Activated naive CD4-positive, alpha-beta T cell treated with anti-CD3 and anti-CD28 coated beads, Interleukin-2, amount 50 U/mL, for 16 hours (primary cell): ENCODE results near the gene COMMD9.
"Not testable (repeated sequence)": the region's sequence is repeated elsewhere in the genome, so short reads cannot be mapped to it uniquely, and the experiment has no call there.

Source experiments
- DNase-seq: peaks from one replicate; pipeline ENCODE4 v3.0.0-alpha.2; 2020

Gene COMMD9

GRCh38 chr11:36289226-36289852, at the start of gene COMMD9:
TSS of gene COMMD9 (minus strand) at chr11:36289424. CDS start at chr11:36289412, 12 bp downstream.
- peak; percentile 93 for DNase-seq

- DNase-seq = no peak
Observed at GRCh38 chr11:36333897-36334296, 44.7 kb upstream of the COMMD9 start.

- DNase-seq = no peak
Observed at GRCh38 chr11:36333468-36333867, 44.2 kb upstream of the COMMD9 start.

DNA sequence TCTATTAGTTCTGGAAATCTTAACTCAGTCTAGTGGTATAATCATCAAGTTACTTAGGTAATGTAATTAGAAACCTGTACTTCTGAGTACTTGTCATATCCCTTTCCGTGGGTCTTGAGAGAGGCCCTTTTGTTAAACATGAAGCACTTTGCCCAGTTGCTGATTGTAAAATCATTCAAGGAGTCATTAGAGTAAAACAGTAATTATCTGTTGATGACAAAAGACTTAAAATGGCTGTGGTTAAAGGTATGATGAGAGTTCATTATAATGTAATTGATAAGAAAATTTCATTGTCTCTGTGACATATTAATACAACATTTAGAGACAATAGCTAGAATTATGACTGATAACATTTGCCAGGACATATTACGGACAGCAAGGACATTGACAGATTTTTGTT, 41.2 kb upstream of the COMMD9 start:
- DNase-seq = no peak

DNA sequence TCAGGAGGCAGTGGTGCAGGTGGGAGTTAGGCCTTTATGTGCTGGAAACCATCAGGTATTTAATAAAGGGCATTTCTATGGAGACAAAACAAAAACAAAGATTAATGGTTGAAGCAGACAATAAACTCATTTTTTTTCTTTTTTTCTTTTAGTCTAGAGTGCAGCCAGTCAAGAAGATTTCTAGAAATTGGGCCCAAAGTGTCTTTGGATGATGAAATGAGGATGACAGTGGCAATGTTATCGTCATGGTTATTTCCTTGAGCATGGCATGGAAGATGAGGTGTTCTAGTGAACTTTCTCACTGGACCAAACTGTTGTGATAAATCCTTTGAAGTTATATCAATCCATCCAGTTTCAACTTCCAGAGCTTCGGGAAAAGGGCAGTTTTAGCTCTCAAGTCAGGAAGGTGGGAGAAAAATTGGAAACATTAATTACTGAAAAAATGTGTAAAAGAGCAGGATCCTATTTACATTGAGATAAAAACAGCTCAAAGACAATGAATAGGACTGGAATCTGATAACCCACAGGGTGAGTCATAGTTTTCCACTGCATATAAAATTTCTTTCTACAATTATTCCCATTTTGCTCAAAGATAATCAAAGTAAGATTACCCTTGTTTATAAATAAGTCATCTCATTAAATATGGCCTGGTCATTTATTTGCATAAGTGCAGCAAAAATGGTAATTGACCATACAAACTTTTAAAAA, 39.9 kb upstream of the COMMD9 start:
- DNase-seq = no peak

DNA sequence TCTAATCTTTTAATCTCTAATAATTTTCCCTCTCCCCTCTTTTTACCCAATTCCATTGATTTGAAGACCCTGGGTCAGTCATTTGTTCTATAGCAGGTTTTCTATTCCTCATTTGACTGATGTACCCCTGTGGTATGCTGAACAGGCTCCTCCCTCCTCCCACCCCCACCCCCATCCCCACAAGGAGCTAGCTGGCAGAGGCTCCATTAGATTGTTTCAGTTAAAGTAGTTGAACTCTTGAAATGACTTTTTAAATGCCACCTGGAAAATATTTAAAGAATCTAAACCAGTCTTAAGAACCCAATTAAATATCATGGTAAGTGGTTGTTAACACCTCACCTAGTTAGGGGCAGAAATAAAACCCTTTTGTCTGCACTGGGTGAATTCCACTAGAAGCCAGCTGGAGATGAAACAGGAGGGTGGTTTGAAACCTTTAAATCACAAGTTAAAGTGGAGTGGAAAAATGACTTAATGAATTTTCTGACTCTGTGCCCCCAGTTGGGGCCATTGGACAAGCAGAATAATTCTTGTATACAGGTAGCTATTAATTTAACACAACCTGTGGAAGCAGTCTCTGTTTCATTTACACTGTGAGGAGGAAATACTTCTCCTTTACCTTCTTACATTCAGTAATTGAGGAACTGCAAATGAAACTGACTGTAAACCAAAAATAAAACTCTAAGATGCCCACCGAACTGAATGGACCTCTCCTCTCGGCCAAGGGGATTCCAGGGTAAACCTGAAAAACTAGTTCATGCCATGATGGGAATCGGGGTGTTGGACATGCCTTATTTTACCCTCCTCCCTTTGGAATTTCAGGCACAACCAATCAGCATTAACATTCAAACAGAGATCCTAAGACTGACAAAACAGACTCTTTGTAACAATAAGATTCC, 37.5 kb upstream of the COMMD9 start:
- no peak for DNase-seq

DNA sequence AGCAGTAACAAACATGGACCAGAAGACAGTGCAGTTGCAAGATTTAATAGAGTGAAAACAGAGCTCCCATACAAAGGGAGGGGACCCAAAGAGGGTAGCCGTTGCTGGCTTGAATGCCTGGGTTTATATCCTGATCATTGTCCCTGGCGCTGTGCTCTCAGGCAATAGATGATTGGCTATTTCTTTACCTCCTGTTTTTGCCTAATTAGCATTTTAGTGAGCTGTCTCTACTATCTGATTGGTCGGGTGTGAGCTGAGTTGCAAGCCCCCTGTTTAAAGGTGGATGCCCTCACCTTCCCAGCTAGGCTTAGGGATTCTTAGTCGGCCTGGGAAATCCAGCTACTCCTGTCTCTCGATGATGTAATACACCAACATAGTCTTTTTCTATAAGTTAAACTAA, 36.2 kb upstream of the COMMD9 start:
- not testable (repeated sequence) for DNase-seq

- not testable (repeated sequence) for DNase-seq
Observed at GRCh38 chr11:36324956-36325355, 35.7 kb upstream of the COMMD9 start.

GRCh38 chr11:36317992-36318391, 28.8 kb upstream of the COMMD9 start:
- no peak for DNase-seq

- no peak for DNase-seq
Observed at GRCh38 chr11:36316049-36316448, 26.8 kb upstream of the COMMD9 start.

DNA sequence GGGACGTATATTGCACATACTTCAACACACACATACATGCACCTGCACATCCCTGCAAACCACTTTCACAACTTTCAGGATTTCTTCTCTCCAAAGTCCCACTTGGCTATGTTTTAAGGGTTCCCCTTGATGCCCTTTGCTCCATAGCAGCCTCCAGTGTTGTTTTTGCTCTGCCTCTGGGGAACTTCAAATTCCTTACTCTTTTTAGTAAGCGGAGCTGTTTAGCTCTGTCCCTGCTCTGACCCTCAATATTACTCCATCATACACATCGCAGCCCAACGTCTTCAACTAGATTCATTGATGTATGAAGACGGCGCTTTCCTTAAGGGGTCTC, 25.2 kb upstream of the COMMD9 start:
- no peak for DNase-seq

GRCh38 chr11:36313750-36314433, 24.7 kb upstream of the COMMD9 start:
- DNase-seq = no peak

- DNase-seq = no peak
Observed at GRCh38 chr11:36312611-36313472, 23.6 kb upstream of the COMMD9 start.

- no peak for DNase-seq
Observed at GRCh38 chr11:36311926-36312595, 22.8 kb upstream of the COMMD9 start.

DNA sequence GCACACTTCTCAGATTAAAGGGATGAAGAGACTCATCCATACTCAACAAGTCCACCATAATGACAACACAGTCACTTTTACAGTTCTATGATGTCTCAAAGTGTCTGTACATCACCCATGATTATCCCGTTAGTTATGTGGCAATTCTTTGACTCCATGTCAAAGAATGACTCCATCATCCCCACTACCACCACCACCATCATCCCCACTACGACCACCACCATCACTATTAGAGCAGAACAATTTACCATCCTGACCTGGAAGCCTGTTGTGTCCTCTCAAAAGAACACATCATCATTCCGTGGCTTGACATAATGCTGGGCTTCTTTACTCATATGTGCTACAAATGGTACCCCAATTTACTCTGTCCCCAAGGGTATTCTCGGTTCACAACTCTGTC, 20.6 kb upstream of the COMMD9 start:
- no peak for DNase-seq

- DNase-seq = no peak
Observed at GRCh38 chr11:36308577-36308976, 19.4 kb upstream of the COMMD9 start.

DNA sequence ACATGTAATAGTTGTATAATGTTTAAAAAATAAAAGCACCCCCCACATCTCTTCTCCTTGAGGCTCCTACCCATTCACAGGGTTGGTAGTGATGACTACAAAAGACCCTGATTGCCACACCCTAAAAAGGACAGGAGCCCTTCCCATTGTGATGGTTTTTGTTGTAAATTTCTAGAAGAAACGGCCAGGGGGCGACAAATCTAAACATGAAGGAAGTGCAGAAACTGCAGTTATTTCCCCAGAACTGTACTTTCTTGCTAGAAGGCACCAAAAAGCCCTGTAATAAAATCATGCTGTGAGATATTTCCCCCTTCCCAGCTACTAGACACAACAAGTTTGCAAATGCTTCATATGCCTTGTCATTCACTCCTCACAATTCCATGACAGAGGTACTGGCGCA, 17.7 kb upstream of the COMMD9 start:
- DNase-seq = no peak

DNA sequence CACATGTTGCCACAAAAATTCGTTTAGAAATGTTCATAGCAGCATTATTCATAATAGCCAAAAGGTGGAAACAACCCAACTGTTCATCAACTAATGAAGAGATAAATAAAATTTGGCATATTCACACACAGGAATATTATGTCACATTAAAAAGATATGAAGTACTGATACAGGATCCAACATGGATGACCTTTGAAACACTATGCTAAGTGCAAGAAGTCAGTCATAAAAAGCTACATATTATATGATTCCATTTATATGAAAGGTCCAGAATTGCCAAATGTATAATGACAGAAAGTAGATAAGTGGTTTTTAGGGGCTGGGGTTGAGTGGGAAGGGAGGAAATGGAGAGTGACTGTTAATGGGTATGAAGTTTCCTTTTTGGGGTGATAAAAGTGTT, 15.8 kb upstream of the COMMD9 start:
- DNase-seq = no peak

DNA sequence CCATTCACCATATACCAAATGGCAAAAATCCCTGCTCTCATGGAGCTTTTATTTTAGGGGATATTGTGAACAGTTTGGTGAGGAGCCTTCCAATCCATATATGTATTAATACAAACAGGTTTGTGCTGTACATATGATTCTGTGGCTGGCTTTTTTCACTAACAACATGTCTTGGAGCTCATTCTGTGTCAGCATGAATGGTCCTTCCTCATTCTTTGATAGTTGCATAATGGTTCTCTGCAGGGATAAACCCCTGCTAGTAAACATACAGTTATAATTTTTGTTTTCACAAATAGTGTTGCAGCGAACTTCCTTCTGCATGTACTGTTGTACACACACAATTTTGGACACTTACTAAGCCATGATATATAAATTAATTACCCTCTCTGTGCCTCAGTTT, 15.1 kb upstream of the COMMD9 start:
- no peak for DNase-seq

GRCh38 chr11:36300650-36301049, 11.4 kb upstream of the COMMD9 start:
- no peak for DNase-seq

GRCh38 chr11:36296884-36297543, 7.8 kb upstream of the COMMD9 start:
- DNase-seq = no peak
